Stimulated activated CD4-positive, alpha-beta T cell treated with anti-CD3 and anti-CD28 coated beads, Interleukin-1b, Interleukin-23, amount 100 ng/mL, for 24 hours (primary cell): ENCODE data around the gene AIDA.
"Not testable (repeated sequence)": the region's sequence is repeated elsewhere in the genome, so short reads cannot be mapped to it uniquely, and the experiment has no call there.

ENCODE experiments used
- DNase-seq, 4 experiments: peaks; one replicate each; pipeline ENCODE4 v3.0.0-alpha.2; 2020; ENCODE audit warnings: low read depth in 4 of 4, low spot score in 1 of 4

Gene AIDA

DNA sequence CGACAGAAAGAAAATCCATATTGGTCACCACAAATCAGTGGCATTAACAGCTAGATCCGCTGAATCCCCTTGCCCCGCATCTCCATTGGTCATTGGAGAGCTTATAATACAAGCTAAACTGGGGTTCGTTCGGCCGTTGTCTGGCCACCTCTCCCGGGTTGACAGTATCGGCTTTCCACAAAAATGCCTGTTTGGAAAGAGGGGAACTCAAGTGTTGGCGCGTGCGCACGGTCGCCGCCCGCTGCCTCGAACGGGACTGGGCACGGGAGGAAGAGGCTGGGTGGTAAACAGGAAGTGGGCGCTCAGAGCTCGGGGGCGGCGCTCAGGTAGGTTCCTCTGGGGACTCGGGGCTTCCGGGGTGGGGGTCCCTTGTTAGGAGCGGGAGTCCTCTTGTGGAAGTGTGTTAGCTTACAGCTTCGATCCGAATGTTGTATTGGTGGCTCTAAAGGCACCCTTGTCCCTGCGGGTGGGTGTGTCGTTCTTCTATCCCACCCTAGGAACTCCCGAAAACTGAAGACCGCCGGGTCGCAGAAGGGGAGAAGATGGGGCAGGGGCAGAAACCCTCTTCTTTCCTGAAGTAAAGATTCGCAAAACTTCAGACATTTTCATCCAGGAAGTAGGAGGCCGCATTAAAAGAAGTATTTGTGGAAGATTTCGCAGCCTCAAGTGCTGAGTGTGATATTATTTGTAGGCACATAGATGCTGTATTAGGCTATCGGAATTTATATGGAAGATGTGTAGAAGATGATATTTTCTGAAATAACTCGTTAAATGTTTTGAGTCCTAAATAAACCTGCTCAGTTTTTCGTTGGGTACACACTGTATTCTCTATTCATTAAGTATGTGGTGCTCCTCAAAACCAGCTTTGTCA is 1.0 kb upstream of the AIDA start:
- peak; percentile 64 to 80 (median 74) for DNase-seq

DNA sequence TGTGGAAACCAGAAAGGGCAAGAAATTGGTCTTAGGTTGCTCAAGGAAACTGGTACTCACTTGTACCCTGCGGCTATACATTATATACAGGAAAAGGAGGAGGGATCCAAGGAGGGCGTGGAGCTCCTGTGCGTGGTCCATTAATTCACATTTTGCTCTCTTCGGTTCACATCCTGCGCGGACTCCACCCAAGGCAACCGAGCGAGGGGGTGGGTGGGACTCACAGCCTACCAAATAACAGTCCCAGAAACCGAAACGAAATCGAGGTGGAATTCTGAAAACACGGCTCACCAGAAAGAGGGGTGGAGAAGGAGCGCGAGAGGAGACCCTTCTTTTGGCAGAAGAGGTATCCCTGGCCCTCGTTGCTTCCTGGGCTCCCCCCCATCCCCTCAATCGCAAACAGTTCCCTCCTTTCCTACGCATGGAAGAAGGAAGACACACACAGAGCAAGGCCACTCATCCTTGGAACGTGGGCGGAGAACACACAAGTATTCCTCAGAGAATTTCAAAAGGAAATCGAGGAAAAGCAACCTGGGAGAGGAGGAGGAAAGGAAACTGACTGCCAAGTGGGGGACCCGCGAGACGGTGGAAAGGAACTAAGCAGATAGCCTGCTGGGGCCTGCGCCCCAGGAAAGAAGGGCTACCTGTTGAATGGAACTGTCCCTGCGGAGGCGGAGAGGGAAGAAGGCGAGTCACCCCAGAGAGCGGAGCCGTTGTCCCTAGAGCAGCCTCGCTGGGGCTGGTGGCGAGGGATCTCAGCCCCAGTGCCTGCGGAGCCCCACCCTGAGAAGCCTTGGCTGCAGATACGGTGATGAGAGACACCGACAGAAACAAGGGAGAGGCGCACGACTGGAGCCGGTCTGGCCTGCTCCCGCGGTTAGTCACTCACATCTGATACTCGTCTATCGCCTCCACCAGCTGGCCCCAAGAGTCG is 705 bp downstream of the AIDA start:
- peak; percentile 15 to 52 (median 27) for DNase-seq

DNA sequence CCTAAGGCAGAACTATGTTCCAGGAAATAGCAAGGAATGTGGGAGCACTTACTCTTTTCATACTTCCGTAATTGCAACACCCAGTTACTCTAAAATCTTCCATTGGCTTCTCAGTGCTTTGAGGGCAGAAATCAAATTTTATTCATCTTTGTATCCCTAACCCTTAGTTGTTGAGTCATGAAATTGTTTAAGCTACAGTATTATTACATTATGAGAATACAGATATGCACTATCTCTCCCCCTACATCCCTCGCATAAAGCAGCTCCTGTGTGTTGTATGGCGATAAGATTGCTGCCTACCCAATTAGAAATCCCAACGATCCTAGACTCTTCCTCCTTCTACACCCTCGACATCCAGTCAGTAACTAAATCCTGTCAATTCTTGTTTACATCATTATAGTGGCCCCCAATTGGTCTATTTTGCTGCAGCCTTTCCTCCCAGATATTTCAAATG is 2.6 kb downstream of the AIDA start:
- no peak for DNase-seq

DNA sequence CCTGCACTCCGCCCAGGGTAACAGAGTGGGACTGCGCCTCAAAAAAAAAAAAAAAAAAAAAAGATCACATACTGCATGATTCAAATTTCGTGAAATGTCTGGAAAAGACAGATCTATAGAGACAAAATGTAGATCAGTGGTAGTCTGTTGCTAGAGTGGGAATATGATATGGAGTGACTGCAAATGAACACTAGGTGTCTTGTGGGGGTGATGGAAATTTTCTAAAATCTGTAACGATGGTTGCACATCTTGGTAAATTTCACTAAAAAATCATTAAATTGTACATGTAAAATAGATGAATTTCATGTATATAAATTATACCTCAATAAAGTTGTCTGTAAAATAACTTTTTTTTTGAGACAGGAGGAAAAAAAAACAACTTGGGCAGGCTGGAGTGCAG is 5.5 kb downstream of the AIDA start:
- DNase-seq = no peak

DNA sequence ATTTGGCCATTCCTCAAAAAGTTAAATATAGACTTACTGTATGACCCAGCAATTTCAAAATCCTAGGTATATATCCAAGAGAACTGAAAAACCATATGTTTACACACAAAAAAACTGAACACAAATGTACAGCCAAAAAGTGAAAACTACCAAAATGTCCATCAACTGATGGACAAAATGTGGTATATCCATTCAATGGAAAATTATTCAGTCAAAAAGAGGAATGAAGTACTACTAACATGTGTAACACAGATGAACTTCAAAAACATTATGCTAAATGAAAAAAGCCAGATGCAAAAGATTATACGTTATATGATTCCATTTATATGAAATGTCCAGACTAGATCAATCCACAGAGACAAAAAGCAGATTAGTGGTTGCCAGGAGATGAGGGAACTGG is 8.0 kb downstream of the AIDA start:
- no peak for DNase-seq

DNA sequence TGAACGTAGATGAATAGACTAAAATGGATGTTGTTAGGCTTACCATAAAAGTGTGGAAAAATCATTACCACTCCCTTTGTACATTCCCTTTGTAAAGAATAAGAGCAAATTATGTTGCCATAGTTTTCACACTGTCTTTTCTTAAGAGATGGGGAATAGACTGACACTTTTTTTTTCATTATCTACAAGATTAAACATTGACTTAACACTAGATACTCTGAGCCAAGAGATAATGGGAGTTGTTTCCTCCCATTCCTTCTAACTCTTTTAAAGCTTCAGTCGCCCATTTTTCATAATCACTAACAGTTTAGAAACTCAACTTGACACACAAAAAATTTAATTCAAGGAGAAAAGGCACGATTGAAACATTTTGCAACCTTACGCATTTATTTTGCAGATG is 10.1 kb downstream of the AIDA start:
- no peak for DNase-seq

DNA sequence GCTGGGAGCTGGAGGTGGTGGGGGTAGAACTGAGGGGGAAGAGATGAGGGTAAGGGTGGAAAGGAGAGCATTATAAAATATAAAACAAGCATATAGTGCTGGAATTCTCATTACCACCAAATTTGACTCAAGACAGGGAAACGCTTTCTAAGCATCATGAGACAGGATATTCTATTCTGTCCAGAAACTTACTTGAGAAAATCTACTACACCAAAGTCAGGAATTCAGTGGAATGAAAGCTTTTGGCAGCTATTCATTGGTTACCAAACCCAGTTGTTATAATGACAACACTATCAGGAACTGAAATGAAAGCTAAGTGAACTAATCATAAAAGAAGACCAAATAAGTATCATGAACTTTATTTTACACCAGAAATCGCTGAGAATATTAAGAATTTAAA is 14.5 kb downstream of the AIDA start:
- no peak for DNase-seq

DNA sequence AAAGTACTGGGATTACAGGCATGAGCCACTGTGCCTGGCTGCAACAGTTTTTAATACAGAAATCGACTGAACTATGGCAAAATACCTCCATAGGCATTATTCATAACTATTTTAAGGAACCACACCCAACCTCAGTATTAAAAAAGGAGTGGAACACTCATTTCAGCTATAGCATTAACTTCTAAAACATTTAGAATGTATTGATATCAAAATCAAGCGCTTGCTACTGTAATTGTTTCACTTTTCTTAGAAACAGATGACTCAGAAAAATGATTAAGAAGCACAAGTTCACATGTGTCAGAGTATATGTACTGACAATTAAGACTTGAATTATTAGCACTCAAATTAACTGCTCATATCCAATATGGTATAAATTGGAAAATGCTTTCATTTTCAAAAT is 15.1 kb downstream of the AIDA start:
- no peak for DNase-seq

DNA sequence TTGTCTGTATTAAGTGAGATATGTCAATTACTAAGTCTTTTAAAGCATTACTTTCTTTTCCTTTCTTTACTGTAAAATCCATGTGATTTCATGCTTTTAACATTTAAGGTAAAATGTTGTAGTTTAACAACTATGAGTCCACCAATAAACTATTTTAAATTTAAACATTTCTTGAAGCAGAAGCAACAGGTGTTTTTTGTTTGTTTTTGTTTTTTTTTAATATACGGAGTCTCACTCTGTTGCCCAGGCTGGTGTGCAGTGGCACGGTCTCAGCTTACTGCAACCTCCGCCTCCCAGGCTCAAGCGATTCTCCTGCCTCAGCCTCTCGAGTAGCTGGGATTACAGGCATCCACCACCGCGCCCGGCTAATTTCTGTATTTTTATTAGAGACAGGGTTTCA is 15.6 kb downstream of the AIDA start:
- DNase-seq = no peak

DNA sequence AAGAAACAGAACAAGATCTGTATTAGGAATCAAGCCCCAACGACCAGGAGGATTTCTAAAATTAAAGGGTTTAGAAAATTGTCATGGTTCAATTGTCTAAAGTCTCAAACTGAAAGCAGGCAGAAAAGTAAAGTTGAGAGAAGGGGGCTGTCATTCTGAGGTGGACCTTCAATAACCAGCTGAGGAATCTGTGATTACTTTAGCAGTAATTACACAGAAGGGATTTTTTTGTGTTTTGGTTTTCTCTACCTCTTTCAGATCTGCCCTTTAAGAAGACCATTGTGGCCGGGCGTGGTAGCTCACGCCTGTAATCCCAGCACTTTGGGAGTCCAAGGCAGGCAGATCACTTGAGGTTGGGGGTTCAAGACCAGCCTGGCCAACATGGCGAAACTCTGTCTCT is 17.4 kb downstream of the AIDA start:
- no peak for DNase-seq

DNA sequence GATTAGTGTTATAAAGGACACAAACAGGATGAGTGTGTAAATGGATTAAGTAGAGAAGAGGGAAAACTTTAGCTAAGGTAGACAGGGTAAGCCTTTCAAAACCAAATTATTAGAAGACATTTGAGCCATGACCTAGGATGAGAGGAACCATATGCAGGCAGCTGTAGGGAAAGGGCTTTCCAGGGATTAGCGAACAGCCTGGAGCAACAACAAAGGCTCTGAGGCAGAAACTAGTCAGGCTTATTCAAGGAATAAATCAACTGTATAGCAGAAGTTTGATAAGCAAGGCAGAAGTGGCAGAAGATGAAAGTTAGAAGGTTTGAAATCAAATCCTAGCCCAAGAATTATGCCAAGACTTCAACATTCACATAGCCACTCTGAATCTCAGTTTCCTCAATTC is 21.3 kb downstream of the AIDA start:
- DNase-seq = no peak

DNA sequence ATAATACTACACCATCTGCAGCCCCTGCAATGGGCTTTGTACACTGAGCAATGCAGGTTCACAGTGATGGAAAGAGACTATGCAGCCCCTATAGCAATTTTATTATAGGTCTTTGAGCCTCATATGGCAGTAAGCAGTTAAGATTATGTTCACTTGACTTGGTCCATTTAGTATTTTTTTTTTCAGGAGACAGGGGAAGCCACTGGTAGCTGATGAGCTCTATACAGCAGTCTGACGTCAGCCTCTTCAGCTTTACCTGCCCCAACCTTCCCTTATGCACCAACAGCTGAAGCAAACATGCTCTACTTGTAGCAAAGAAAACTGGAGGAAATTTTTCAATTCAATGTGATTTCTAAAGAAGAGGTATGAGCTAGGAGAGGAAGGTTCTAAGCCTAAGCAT is 32.2 kb downstream of the AIDA start:
- no peak for DNase-seq

DNA sequence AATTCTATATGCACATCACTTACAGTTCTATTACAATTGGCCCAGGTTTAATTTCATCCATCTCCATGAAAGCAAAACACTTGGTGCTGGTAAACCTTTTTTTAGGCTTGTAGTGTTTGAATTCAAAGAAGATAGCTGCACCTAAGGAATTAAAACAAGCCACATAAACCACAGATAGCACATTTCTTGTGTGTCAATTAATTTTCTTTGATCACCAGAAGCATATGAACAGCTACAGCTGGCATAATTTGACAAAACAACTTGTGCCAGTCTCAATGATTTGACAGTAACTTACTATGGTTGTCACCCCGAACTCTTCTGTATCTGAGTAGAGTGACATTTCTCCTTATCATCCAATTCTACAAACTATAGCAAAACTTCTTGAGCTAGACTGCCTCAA is 42.2 kb downstream of the AIDA start:
- no peak for DNase-seq

DNA sequence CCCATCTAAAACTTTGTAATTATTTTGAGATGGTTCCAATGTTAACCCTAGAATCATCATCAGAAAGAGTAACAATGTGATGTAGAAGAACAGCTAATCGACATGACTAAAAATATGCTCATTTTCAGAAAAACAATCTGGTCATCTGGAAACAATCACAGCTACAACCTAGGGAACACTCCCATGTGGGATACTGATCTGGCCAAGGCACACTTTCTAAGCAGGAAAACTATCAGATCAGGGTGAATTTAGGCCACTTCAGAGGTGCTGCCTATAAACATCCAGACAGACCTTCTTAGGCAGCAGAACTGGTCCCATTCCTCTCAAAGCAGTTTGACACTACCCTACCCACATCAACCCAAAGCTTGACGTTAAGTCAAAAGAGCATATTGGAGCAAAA is 43.2 kb downstream of the AIDA start:
- not testable (repeated sequence) for DNase-seq

DNA sequence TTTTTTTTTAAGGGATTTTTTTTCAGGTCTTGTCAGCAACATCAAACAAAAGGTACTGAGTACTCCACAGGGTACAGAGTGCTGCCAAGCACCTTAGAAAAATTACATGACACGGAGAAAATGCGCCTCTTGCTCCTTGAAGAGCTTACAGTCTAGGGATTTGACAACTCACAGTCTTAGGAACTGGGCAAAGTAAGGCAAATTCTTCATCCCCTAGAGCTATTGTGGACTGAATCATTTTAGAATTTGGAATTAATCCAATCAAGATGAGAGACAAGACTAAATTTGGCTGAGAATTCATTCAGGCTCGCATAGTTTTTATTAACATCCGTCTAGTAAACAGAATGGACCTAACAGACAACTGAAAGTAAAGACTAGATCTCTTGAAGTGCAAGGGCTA is 44.1 kb downstream of the AIDA start:
- not testable (repeated sequence) for DNase-seq

DNA sequence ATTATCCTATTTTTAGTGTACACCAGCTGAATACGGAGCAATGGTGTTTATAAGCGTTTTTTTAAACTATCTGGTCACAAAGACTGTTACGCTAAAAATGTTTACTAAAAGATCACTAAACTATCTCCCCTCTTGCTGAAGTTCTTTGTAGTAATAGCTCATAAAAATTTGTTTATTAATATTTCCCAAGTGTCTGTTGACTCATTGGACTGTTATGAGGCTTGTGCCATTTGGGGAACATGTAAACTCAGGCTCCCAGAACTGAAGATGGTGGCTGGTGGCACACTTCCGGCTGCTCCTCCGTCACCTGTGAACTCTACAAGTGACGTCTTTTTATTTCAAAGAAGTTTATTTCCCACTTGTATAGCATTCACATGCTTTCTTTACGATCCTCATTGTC is 46.3 kb downstream of the AIDA start:
- DNase-seq = no peak

DNA sequence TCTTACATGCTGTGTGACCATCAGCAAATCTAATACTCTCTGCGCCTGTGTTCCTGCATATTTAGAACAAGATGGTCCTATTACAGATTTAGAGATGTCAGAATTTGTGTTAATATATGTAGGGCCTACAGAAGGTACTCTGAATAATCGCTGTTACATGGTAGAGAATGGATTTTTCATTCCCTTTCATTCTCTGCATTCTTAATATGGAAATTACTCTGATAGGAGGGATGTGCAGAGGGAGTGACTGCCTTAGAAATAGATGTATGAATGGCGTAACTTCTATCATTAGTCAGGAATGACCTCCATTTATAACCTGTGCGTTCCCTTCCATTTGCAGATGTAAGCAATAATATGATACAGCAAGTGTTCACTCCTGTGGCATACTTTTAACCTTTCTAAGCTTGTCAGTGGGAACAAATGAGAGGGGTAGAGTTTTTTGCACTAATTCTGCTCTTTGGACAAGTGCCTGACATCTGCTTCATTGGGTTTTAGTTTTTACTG is 48.8 kb downstream of the AIDA start:
- DNase-seq = no peak

DNA sequence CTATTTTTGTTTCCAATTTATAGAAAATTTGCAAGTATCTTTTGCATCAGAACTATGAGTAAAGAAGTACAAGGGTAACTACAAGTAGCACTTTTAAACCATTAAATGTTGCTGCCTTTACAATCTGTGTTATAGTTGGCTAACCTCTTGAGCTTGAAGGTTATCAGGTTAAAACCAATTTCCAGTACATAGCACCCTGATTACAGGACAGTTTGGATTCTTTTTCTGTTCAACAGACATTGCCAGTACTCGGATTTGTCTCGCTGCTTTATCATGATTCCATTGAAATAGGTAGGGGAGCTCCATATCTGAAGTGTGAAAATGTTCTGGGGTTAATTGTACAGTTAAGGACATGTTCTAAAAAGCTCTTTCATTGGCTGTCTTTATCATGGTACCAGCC is 54.4 kb downstream of the AIDA start:
- no peak for DNase-seq

DNA sequence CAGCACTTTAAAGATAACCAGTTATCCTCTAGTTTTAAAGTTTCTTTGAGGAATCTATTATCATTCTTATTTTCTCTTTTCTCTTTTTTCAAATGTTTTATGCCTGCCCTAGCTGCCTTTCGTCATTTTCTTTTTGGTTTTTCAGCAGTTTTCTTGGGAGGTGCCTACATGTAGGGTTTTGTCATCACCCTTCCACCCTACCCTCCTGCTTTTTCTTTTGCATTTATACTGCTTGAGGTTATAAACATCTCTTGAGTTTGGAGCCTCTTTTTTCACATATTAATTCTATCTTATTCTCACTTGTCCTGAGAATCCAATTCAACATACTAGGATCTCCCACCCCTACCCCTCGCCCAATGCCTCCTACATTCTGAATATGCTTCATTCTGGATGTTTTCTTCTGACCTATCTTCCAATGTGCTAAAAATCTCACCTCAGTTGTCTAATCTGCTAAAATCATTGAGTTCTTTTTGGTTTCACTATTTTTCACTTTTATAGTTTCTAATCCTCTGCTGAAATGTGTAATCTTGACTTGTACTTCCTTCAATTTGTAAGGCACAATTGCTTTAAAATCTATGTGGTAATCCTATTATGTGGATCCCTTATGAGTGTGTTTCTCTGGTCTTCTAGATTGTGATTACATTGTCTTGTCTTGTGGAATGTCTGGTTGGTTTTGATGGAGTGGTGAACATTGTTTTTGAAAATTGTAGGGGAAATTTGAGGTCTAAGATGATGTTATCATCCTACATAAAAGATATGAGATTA is 55.7 kb downstream of the AIDA start:
- no peak for DNase-seq

DNA sequence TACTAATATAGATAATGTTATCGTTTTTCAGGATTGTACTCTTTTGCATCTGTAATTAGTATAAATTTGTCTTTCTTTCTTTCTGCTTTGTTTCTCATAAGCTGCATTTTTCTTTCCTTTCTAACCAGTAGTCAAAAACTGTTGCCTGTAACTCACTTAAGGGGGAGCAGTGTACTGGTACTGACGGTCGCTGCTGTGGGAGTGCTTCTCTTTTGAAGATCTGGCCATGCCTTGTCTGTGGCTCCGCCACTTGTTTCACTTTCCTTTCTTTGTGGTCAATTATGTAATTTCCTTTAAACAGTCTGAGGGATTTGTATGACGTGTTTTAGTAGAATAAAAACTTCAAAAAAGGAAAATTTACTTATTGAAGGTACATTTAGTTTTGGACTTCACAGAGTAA is 57.4 kb downstream of the AIDA start:
- DNase-seq = peak; percentile 16 to 33 (median 28)

DNA sequence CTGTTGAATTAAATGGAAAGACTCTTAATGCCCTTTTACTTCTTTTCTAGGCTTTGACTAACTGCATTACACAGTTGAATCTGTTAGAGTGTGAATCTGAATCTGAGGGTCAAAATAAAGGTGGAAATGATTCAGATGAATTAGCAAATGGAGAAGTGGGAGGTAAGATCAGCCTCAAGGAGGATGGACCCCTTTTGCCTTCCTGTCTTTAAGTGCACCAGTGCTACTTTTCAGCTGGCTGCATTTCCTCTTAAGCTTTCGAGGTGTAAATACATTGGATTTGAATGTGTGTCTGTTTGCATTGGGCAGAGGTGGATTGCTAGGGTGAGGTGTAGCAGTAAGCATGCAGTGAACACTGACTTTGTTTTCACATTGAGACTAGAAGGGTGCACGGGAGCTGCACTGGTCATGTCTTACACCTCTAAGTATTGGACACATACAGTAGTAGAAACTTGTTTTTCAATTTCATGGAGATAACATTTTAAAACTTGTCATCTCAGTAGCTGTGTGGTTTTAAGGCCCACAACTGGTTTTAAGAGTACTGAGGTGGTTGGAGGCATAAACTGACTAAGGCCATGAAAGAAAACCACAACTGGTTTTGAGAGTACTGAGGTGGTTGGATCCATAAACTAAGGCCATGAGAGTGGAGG is 59.0 kb downstream of the AIDA start:
- no peak for DNase-seq
